Ishikawa (cell line): ENCODE measurements around the gene EEFSEC.

ENCODE experiments used
- CEBPB ChIP-seq: IDR thresholded peaks from 2 replicates; pipeline ENCODE4 v1.6.1; 2012
- CREB1 ChIP-seq: IDR thresholded peaks from 2 replicates; pipeline ENCODE4 v1.6.1; 2012; ENCODE audit warnings: low read depth
- EGR1 ChIP-seq: IDR thresholded peaks from 2 replicates; pipeline ENCODE4 v1.6.1; 2012
- EP300 ChIP-seq: IDR thresholded peaks from 2 replicates; pipeline ENCODE4 v1.6.1; 2012; ENCODE audit warnings: borderline replicate concordance
- FOXM1 ChIP-seq: IDR thresholded peaks from 2 replicates; pipeline ENCODE4 v1.6.1; 2012; ENCODE audit warnings: low read depth, borderline replicate concordance
- MAX ChIP-seq: IDR thresholded peaks from 2 replicates; pipeline ENCODE4 v1.6.1; 2012
- NFIC ChIP-seq: IDR thresholded peaks from 2 replicates; pipeline ENCODE4 v1.6.1; 2012
- RAD21 ChIP-seq: IDR thresholded peaks from 2 replicates; pipeline ENCODE4 v1.6.1; 2012; ENCODE audit warnings: low read depth
- REST ChIP-seq: IDR thresholded peaks from 2 replicates; pipeline ENCODE4 v1.6.1; 2012; ENCODE audit warnings: low read depth, mild to moderate bottlenecking
- TAF1 ChIP-seq: IDR thresholded peaks from 2 replicates; pipeline ENCODE4 v1.6.1; 2012; ENCODE audit warnings: low read depth, mild to moderate bottlenecking
- TCF12 ChIP-seq: IDR thresholded peaks from 2 replicates; pipeline ENCODE4 v1.6.1; 2012; ENCODE audit warnings: low read depth
- TEAD4 ChIP-seq: IDR thresholded peaks from 2 replicates; pipeline ENCODE4 v1.6.1; 2012
- USF1 ChIP-seq: IDR thresholded peaks from 2 replicates; pipeline ENCODE4 v1.6.1; 2012
- YY1 ChIP-seq: IDR thresholded peaks from 2 replicates; pipeline ENCODE4 v1.6.1; 2012; ENCODE audit warnings: low read depth
- ZBTB7A ChIP-seq: IDR thresholded peaks from 2 replicates; pipeline ENCODE4 v1.6.1; 2012; ENCODE audit warnings: low read depth

Gene EEFSEC

GRCh38 chr3:128273109-128273840 lies 120.0 kb downstream of the EEFSEC start:
- TF ChIP-seq USF1 = no peak
- no peak for TF ChIP-seq TAF1
- no peak for TF ChIP-seq REST
- TF ChIP-seq MAX = no peak
- TF ChIP-seq EGR1 = no peak
- no peak for TF ChIP-seq NFIC
- no peak for TF ChIP-seq TCF12
- no peak for TF ChIP-seq CREB1
- TF ChIP-seq YY1 = no peak
- TF ChIP-seq RAD21 = no peak
- TF ChIP-seq TEAD4 = no peak
- TF ChIP-seq ZBTB7A = no peak
- TF ChIP-seq EP300 = no peak
- TF ChIP-seq CEBPB = no peak
- no peak for TF ChIP-seq FOXM1

- no peak for TF ChIP-seq EGR1
- no peak for TF ChIP-seq EP300
- TF ChIP-seq NFIC = no peak
- TF ChIP-seq REST = no peak
- no peak for TF ChIP-seq RAD21
- TF ChIP-seq YY1 = no peak
- TF ChIP-seq FOXM1 = no peak
- no peak for TF ChIP-seq CREB1
- no peak for TF ChIP-seq TAF1
- no peak for TF ChIP-seq TEAD4
- TF ChIP-seq CEBPB = no peak
- no peak for TF ChIP-seq ZBTB7A
- TF ChIP-seq MAX = no peak
- TF ChIP-seq TCF12 = no peak
These were observed 120.7 kb downstream of the EEFSEC start for GRCh38 chr3:128273841-128274573.

GRCh38 chr3:128274837-128275236 lies 121.6 kb downstream of the EEFSEC start:
- TF ChIP-seq EGR1 (no peak), EP300 (no peak), ZBTB7A (no peak), NFIC (no peak), TCF12 (no peak)

- TF ChIP-seq EP300 (no peak), CREB1 (no peak), FOXM1 (no peak), NFIC (no peak), YY1 (no peak), MAX (no peak), TEAD4 (no peak), RAD21 (no peak), ZBTB7A (no peak), TCF12 (no peak), TAF1 (no peak), REST (no peak), EGR1 (no peak), CEBPB (no peak), USF1 (no peak)
These were observed 122.2 kb downstream of the EEFSEC start for GRCh38 chr3:128275316-128276145.
